Smooth muscle cell (in vitro differentiated cells): ENCODE data around the gene TDRD10. TPM values are rescaled to one million over a fixed set of nuclear protein-coding genes. Genes with fewer than 3 reads are reported as not detected.

Experiments used
- DNase-seq: peaks from one replicate; lab custom pipeline; 2025; ENCODE audit not compliant: unreplicated experiment; lab: John Stamatoyannopoulos, UW
- H2AFZ ChIP-seq: fragments of 200-600 bp; sonication (generic); 2 replicates; pipeline ENCODE4 v1.6.0; 2016; ENCODE audit warnings: antibody characterized with exemption, low read depth, mild to moderate bottlenecking
- H3F3A ChIP-seq: fragments of 200-600 bp; sonication (generic); 2 replicates; pipeline ENCODE4 v1.6.0; 2017; ENCODE audit warnings: antibody characterized with exemption, low read depth
- H3K27ac ChIP-seq: fragments of 200-600 bp; sonication (generic); 2 replicates; pipeline ENCODE4 v1.5.1; 2016; ENCODE audit warnings: low read depth, mild to moderate bottlenecking
- H3K27me3 ChIP-seq: fragments of 200-600 bp; sonication (generic); 2 replicates; pipeline ENCODE4 v1.6.1; 2016; ENCODE audit warnings: low read depth, mild to moderate bottlenecking
- H3K36me3 ChIP-seq: fragments of 200-600 bp; sonication (generic); 2 replicates; pipeline ENCODE4 v1.5.1; 2016; ENCODE audit warnings: low read depth
- H3K4me1 ChIP-seq: fragments of 200-600 bp; sonication (generic); 2 replicates; pipeline ENCODE4 v1.5.1; 2016; ENCODE audit warnings: low read depth
- H3K4me2 ChIP-seq: fragments of 200-600 bp; sonication (generic); 2 replicates; pipeline ENCODE4 v1.6.0; 2016; ENCODE audit warnings: mild to moderate bottlenecking
- H3K4me3 ChIP-seq: fragments of 200-600 bp; sonication (generic); 2 replicates; pipeline ENCODE4 v1.5.1; 2016; ENCODE audit warnings: mild to moderate bottlenecking
- H3K79me2 ChIP-seq: fragments of 200-600 bp; sonication (generic); 2 replicates; pipeline ENCODE4 v1.6.0; 2016; ENCODE audit warnings: low read depth, mild to moderate bottlenecking
- H3K9ac ChIP-seq: fragments of 200-600 bp; sonication (generic); 2 replicates; pipeline ENCODE4 v1.6.0; 2016; ENCODE audit warnings: low read depth
- H3K9me3 ChIP-seq: fragments of 200-600 bp; sonication (generic); replicated peaks from 2 replicates; pipeline ENCODE4 v1.5.1; 2016; ENCODE audit warnings: low read depth
- H4K20me1 ChIP-seq: fragments of 200-600 bp; sonication (generic); 2 replicates; pipeline ENCODE4 v1.6.0; 2016; ENCODE audit warnings: low read depth
- WGBS: methylation state at CpG from one replicate; pipeline ENCODE4 v1.1.7; 2016; ENCODE audit warnings: low lambda C conversion rate; 5-methylcytosine and 5-hydroxymethylcytosine counted together
- polyA plus RNA-seq: library from polyadenylated mRNA; unstranded; fragments of >200 nt; fragmentation: Nextera tagmentation; extraction: Ambion mirVana; gene quantifications from 2 replicates; pipeline ENCODE4 v1.2.1, GENCODE V29; 2016
- total RNA-seq: library from RNA; depleted of rRNA; stranded (reverse); fragments of >200 nt; gene quantifications from 2 replicates; pipeline ENCODE4 v1.2.3, GENCODE V29; 2014
- TF ChIP-seq, protein P1 (sequence below): fragments of 200-600 bp; sonication (generic); IDR thresholded peaks from 2 replicates; pipeline ENCODE4 v1.5.1; 2017; ENCODE audit warnings: borderline replicate concordance, mild to moderate bottlenecking, antibody characterized with exemption; ENCODE audit not compliant: insufficient read depth, poor library complexity, severe bottlenecking

The TDRD10 gene
- total and polyA plus RNA-seq, 2 experiments from 2014 or later: 0.11 to 0.13 TPM

DNA sequence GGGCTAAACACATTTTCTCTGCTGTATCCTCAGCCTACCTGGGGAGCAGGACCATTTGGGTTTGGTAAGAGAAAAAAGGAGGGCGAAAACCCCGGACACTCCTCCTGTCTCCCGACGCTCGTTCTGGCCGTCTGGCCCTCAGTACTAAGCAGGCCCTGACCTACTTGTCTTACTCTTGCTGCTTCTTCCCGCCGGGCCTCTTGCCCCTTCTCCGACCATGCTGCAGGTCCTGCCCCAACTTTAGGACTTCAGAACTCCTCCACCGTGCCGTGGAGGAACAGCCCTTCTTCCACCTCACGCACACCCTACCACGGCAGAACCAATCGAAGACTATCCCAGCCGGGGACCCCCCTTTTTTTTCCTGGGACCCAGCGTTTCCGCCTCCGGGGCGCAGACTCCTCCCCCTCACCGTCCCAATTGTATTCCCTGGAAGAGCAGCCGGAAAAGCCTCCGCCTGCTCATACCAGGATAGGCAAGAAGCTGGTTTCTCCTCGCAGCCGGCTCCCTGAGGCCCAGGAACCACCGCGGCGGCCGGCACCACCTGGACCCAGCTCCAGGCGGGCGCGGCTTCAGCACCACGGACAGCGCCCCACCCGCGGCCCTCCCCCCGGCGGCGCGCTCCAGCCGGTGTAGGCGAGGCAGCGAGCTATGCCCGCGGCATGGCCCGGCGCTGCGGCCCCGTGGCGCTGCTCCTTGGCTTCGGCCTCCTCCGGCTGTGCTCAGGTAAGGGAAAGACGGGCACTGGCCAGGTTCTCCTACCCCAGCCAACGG lies 65.6 kb downstream of the TDRD10 start, which contains the start of gene CHRNB2:
Gene CHRNB2, plus strand, starts transcription at position 393 of the 771 bp plus-strand sequence. Its CDS starts 267 bp downstream, at position 660.
- H4K20me1 ChIP-seq: no peaks in the 10 kb centered on the region
- peak within 1 kb of the TSS; percentile 82 for H3K4me2 ChIP-seq
- peak; percentile 34 for DNase-seq
- H3F3A ChIP-seq: no peaks in the 10 kb centered on the region
- H3K79me2 ChIP-seq: no peaks in the 10 kb centered on the region
- 7% methylated on average over 49 of the region's 53 CpGs for WGBS
- peaks cover 4% of the 10 kb centered on the region for H3K4me1 ChIP-seq
- no peak within 1 kb of the TSS for H3K27ac ChIP-seq
- H3K27me3 ChIP-seq: peaks cover 54% of the 10 kb centered on the region
- H3K9ac ChIP-seq: no peak within 1 kb of the TSS
- H3K9me3 ChIP-seq: no peaks in the 10 kb centered on the region
- no peaks in the 10 kb centered on the region for H3K36me3 ChIP-seq
- no peak within 1 kb of the TSS for H2AFZ ChIP-seq
- TF ChIP-seq, protein P1, sequence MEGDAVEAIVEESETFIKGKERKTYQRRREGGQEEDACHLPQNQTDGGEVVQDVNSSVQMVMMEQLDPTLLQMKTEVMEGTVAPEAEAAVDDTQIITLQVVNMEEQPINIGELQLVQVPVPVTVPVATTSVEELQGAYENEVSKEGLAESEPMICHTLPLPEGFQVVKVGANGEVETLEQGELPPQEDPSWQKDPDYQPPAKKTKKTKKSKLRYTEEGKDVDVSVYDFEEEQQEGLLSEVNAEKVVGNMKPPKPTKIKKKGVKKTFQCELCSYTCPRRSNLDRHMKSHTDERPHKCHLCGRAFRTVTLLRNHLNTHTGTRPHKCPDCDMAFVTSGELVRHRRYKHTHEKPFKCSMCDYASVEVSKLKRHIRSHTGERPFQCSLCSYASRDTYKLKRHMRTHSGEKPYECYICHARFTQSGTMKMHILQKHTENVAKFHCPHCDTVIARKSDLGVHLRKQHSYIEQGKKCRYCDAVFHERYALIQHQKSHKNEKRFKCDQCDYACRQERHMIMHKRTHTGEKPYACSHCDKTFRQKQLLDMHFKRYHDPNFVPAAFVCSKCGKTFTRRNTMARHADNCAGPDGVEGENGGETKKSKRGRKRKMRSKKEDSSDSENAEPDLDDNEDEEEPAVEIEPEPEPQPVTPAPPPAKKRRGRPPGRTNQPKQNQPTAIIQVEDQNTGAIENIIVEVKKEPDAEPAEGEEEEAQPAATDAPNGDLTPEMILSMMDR: no peak
- peak within 1 kb of the TSS; percentile 34 for H3K4me3 ChIP-seq

DNA sequence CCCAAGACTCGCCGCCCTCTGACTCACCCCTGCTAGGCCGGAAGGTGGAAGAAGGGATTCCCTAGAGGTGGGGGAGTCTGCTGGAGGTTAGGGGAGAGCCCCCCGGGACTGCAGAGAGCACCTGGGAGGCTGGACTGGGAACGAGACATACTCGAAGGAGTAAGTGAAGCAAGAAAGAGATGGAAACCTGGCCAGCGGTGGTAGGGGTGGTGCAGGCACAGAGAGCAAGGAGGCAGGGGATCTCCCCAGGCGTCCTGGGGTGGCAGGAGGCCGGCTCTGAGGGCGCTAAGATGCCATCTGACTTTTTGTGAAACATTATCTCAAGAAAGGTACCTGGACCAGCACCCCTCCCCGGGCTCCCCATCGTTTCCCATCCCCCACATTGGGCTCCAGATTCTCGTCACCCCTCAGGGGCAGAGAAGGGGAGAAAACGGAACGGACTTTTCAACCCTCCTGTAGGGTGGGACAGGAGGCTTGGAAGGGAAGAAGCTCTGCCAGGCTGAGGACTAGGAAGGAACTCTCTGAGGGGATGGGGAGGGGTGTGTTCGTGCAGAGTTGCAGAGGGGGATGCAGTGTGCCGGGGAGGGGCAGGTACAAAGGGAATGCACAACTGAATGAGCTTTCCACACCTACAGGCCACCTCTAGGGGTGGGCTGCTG lies 66.3 kb downstream of the TDRD10 start:
- no peak overlapping the region for H3K9ac ChIP-seq
- H4K20me1 ChIP-seq: no peaks in the 10 kb centered on the region
- peaks cover 4% of the 10 kb centered on the region for H3K4me1 ChIP-seq
- WGBS: 53% methylated on average over 17 of the region's 17 CpGs
- DNase-seq: no peak
- no peak overlapping the region for H2AFZ ChIP-seq
- TF ChIP-seq, protein P1: no peak
- no peaks in the 10 kb centered on the region for H3F3A ChIP-seq
- H3K36me3 ChIP-seq: no peaks in the 10 kb centered on the region
- H3K4me2 ChIP-seq: peak overlapping the region; percentile 82
- H3K79me2 ChIP-seq: no peaks in the 10 kb centered on the region
- no peaks in the 10 kb centered on the region for H3K9me3 ChIP-seq
- H3K27ac ChIP-seq: no peak overlapping the region
- H3K27me3 ChIP-seq: peaks cover 54% of the 10 kb centered on the region
- H3K4me3 ChIP-seq: peak overlapping the region; percentile 34

DNA sequence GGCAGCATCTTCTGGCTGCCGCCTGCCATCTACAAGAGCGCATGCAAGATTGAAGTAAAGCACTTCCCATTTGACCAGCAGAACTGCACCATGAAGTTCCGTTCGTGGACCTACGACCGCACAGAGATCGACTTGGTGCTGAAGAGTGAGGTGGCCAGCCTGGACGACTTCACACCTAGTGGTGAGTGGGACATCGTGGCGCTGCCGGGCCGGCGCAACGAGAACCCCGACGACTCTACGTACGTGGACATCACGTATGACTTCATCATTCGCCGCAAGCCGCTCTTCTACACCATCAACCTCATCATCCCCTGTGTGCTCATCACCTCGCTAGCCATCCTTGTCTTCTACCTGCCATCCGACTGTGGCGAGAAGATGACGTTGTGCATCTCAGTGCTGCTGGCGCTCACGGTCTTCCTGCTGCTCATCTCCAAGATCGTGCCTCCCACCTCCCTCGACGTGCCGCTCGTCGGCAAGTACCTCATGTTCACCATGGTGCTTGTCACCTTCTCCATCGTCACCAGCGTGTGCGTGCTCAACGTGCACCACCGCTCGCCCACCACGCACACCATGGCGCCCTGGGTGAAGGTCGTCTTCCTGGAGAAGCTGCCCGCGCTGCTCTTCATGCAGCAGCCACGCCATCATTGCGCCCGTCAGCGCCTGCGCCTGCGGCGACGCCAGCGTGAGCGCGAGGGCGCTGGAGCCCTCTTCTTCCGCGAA lies 69.4 kb downstream of the TDRD10 start:
- no peaks in the 10 kb centered on the region for H4K20me1 ChIP-seq
- H3K27ac ChIP-seq: no peak overlapping the region
- peaks cover 39% of the 10 kb centered on the region for H3K27me3 ChIP-seq
- H3K4me3 ChIP-seq: no peak overlapping the region
- 96% methylated on average over 53 of the region's 59 CpGs for WGBS
- H3K9me3 ChIP-seq: no peaks in the 10 kb centered on the region
- no peak overlapping the region for H3K9ac ChIP-seq
- no peak for DNase-seq
- no peak overlapping the region for H2AFZ ChIP-seq
- TF ChIP-seq, protein P1: no peak
- peaks cover 4% of the 10 kb centered on the region for H3K4me1 ChIP-seq
- H3K36me3 ChIP-seq: no peaks in the 10 kb centered on the region
- no peak overlapping the region for H3K4me2 ChIP-seq
- no peaks in the 10 kb centered on the region for H3F3A ChIP-seq
- H3K79me2 ChIP-seq: no peaks in the 10 kb centered on the region
